IMR-90 (cell line): ENCODE data around the gene CAP2.

Experiments
- MXI1 ChIP-seq: IDR thresholded peaks from 2 replicates; pipeline ENCODE4 v1.6.1; 2012; ENCODE audit warnings: low read depth, mild to moderate bottlenecking, low read length, moderate library complexity, borderline replicate concordance
- POLR2A ChIP-seq: IDR thresholded peaks from 2 replicates; pipeline ENCODE4 v1.6.1; 2012; ENCODE audit warnings: mild to moderate bottlenecking, low read depth, low read length
- RAD21 ChIP-seq: IDR thresholded peaks from 2 replicates; pipeline ENCODE4 v1.6.1; 2012; ENCODE audit warnings: low read length, improper control_type of control experiment
- RFX5 ChIP-seq: IDR thresholded peaks from 2 replicates; pipeline ENCODE4 v1.8.0; 2012; ENCODE audit warnings: low read depth, mild to moderate bottlenecking, low read length, moderate library complexity

DNA sequence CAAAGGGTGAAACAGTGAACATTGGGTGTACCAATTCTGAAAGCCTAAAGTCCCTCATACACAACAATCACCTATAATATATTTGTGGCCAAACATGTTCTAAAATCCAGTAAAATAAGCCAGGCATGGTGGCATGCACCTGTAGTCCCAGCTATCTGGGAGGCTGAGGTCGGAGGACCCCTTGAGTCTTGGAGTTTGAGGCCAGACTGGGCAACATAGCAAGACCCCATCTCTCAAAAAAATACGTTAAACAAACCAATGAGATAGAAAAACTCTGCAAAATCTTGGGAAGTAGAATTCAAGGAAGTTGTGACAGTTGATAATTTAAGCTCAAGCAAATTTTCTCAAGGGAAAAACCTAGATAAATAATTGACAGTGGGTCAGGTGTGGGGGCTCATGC lies 92.6 kb downstream of the CAP2 start:
- TF ChIP-seq MXI1 = no peak
- no peak for TF ChIP-seq POLR2A
- TF ChIP-seq RFX5 = no peak
- TF ChIP-seq RAD21 = no peak
